Stimulated activated CD8-positive, alpha-beta memory T cell treated with anti-CD3 and anti-CD28 coated beads, Interleukin-15, amount 100 ng/mL, for 1 hour (primary cell): ENCODE data around the gene WDR64.

Source experiments
- DNase-seq: peaks from one replicate; pipeline ENCODE4 v3.0.0-alpha.2; 2020; ENCODE audit warnings: low read depth

Gene WDR64

GRCh38 chr1:241738284-241739078 is 86.4 kb downstream of the WDR64 start:
- no peak for DNase-seq

- DNase-seq, result no peak
These were observed 90.0 kb downstream of the WDR64 start for GRCh38 chr1:241742084-241742483.

- DNase-seq, result no peak
These were observed 92.5 kb downstream of the WDR64 start for GRCh38 chr1:241744591-241744990.

- no peak for DNase-seq
These were observed 95.9 kb downstream of the WDR64 start for GRCh38 chr1:241747992-241748391.

- no peak for DNase-seq
These were observed 97.2 kb downstream of the WDR64 start for GRCh38 chr1:241749041-241749944.

GRCh38 chr1:241749945-241750695 is 98.0 kb downstream of the WDR64 start:
- DNase-seq, result no peak

GRCh38 chr1:241751524-241751923 is 99.4 kb downstream of the WDR64 start:
- no peak for DNase-seq

- no peak for DNase-seq
These were observed 110.7 kb downstream of the WDR64 start for GRCh38 chr1:241762713-241763339.

- DNase-seq, result no peak
These were observed 113.3 kb downstream of the WDR64 start for GRCh38 chr1:241765390-241765789.

- DNase-seq, result no peak
These were observed 115.7 kb downstream of the WDR64 start for GRCh38 chr1:241767737-241768136.

- DNase-seq, result no peak
These were observed 118.0 kb downstream of the WDR64 start for GRCh38 chr1:241770115-241770514.

- no peak for DNase-seq
These were observed 119.0 kb downstream of the WDR64 start for GRCh38 chr1:241771117-241771516.

GRCh38 chr1:241772932-241773500 is 120.9 kb downstream of the WDR64 start:
- no peak for DNase-seq

GRCh38 chr1:241773991-241774390 is 121.9 kb downstream of the WDR64 start:
- DNase-seq, result no peak

- DNase-seq, result no peak
These were observed 122.9 kb downstream of the WDR64 start for GRCh38 chr1:241775021-241775420.

- no peak for DNase-seq
These were observed 124.8 kb downstream of the WDR64 start for GRCh38 chr1:241776911-241777310.

- DNase-seq, result no peak
These were observed 126.0 kb downstream of the WDR64 start for GRCh38 chr1:241778117-241778516.

GRCh38 chr1:241779897-241780296 is 127.8 kb downstream of the WDR64 start:
- DNase-seq, result no peak

- no peak for DNase-seq
These were observed 130.3 kb downstream of the WDR64 start for GRCh38 chr1:241782396-241782795.

- DNase-seq, result no peak
These were observed 135.6 kb downstream of the WDR64 start for GRCh38 chr1:241787691-241788090.

GRCh38 chr1:241789061-241789460 is 137.0 kb downstream of the WDR64 start:
- DNase-seq, result no peak

- no peak for DNase-seq
These were observed 147.3 kb downstream of the WDR64 start for GRCh38 chr1:241799416-241799815.
